Measurements from ENCODE around the gene ATAD3A. TPM values are rescaled to one million over a fixed set of nuclear protein-coding genes. Genes with fewer than 3 reads are reported as not detected.
"Not testable (repeated sequence)": the region's sequence is repeated elsewhere in the genome, so short reads cannot be mapped to it uniquely, and the experiment has no call there.

The ATAD3A gene
- polyA plus RNA-seq, 1 of the 3 experiments (the other 2 are of a cell fraction) = 40.2 TPM

DNA sequence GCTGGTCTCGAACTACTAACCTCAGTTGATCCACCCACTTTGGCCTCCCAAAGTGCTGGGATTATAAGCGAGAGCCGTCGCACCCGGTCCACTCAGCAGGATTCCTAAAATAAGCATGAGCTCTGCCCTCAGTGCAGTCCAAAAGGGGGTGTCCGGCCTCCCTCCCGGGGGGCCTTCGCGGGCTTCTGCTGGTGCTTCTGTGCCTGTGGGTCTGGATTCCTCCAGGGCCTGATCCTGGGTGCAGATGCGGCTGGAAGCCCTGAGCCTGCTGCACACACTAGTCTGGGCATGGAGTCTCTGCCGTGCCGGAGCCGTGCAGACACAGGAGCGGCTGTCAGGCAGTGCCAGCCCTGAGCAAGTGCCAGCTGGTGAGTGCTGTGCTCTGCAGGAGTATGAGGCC, 5.0 kb downstream of the ATAD3A start:
- 100% methylated on average over 9 of the region's 14 CpGs for WGBS (ENCODE audit: low lambda C conversion rate)
- H4K20me1 ChIP-seq (ENCODE audit: insufficient read depth); H3F3A ChIP-seq (replicated peaks; ENCODE audit: insufficient read depth); DNase-seq; H3K4me1 ChIP-seq (ENCODE audit: control insufficient read depth in 1 of 2, insufficient read depth in 2 of 2, low read depth in 1 of 2, low read length in 1 of 2); CTCF ChIA-PET; H3K36me3 ChIP-seq (replicated peaks in 1 of 2; ENCODE audit: control insufficient read depth in 1 of 2, insufficient read depth in 2 of 2, low read length in 1 of 2); H3K4me2 ChIP-seq; H3K27ac ChIP-seq (ENCODE audit: low read depth in 2 of 2, low read length in 1 of 2); H3K4me3 ChIP-seq (ENCODE audit: low read depth in 2 of 2, low read length in 1 of 2); H2AFZ ChIP-seq (ENCODE audit: low read depth); H3K9me3 ChIP-seq; H3K27me3 ChIP-seq (ENCODE audit: insufficient read depth); H3K9ac ChIP-seq; H3K9me2 ChIP-seq; POLR2A ChIA-PET: not testable (repeated sequence)
- peaks cover 29% of the 10 kb centered on the region; the same call in 1 of the 2 replicates for H3K79me2 ChIP-seq (ENCODE audit: insufficient read depth)

DNA sequence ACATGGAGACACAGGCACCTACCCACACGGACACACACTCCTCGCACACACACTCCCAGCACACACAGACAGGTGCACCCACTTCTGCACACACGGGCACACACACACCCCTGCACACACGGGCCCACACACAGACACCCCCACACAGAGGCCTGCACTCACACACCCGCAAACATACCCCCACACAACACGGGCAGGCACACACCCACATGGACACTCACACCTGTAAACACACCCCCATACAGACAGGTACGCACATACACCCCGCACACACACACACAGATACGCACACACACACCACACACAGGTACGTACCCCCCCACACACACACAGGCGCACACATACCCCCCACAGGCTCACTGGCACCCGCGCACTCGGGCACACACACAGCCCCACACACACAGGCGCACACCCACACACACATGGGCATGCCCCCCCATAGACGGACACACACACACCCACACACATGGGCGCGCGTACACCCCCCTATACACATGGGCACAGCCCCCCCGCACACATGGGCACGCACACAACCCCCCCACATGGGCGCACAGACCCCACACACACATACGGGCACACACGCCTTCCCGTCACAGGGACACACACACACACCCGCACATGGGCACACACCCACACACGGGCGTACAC, 6.1 kb downstream of the ATAD3A start:
- H3K9ac ChIP-seq = no peak overlapping the region
- H3K27ac ChIP-seq (ENCODE audit: low read depth in 2 of 2, low read length in 1 of 2) = no peak overlapping the region
- H4K20me1 ChIP-seq (ENCODE audit: insufficient read depth) = no peaks in the 10 kb centered on the region
- no peak overlapping the region for H2AFZ ChIP-seq (ENCODE audit: low read depth)
- H3K27me3 ChIP-seq (ENCODE audit: insufficient read depth) = no peaks in the 10 kb centered on the region
- peak; percentile 29 for DNase-seq
- CTCF ChIA-PET = no interaction called here
- TF ChIP-seq YY1 (IDR thresholded peaks at IDR 0.05; ENCODE audit: low read depth) (no peak), RAD21 (IDR thresholded peaks at IDR 0.05; ENCODE audit: low read length) (no peak), CHD2 (IDR thresholded peaks at IDR 0.05; ENCODE audit: low read length, partially characterized antibody) (no peak), NRF1 (IDR thresholded peaks at IDR 0.05; ENCODE audit: low read depth, low read length) (no peak), MXI1 (IDR thresholded peaks at IDR 0.05; ENCODE audit: low read depth, low read length) (no peak), FOXJ3 (CRISPR knock-in tag; IDR thresholded peaks at IDR 0.05) (no peak), TEAD4 (IDR thresholded peaks at IDR 0.05; ENCODE audit: borderline replicate concordance, insufficient read depth) (no peak), RFX5 (IDR thresholded peaks at IDR 0.05; ENCODE audit: low read length) (no peak), POLR2AphosphoS5 (IDR thresholded peaks at IDR 0.05; ENCODE audit: low read depth, low read length) (no peak), NFIC (IDR thresholded peaks at IDR 0.05; ENCODE audit: borderline replicate concordance) (no peak), TAF1 (IDR thresholded peaks at IDR 0.05; ENCODE audit: borderline replicate concordance, low read depth, low read length) (no peak), ELF1 (IDR thresholded peaks at IDR 0.05) (no peak), GATA2 (CRISPR knock-in tag; IDR thresholded peaks at IDR 0.05) (no peak), GABPA (IDR thresholded peaks at IDR 0.05; ENCODE audit: low read depth) (no peak)
- TF ChIP-seq, protein P1, sequence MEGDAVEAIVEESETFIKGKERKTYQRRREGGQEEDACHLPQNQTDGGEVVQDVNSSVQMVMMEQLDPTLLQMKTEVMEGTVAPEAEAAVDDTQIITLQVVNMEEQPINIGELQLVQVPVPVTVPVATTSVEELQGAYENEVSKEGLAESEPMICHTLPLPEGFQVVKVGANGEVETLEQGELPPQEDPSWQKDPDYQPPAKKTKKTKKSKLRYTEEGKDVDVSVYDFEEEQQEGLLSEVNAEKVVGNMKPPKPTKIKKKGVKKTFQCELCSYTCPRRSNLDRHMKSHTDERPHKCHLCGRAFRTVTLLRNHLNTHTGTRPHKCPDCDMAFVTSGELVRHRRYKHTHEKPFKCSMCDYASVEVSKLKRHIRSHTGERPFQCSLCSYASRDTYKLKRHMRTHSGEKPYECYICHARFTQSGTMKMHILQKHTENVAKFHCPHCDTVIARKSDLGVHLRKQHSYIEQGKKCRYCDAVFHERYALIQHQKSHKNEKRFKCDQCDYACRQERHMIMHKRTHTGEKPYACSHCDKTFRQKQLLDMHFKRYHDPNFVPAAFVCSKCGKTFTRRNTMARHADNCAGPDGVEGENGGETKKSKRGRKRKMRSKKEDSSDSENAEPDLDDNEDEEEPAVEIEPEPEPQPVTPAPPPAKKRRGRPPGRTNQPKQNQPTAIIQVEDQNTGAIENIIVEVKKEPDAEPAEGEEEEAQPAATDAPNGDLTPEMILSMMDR (IDR thresholded peaks at IDR 0.05) = no peak
- TF ChIP-seq, protein P2, sequence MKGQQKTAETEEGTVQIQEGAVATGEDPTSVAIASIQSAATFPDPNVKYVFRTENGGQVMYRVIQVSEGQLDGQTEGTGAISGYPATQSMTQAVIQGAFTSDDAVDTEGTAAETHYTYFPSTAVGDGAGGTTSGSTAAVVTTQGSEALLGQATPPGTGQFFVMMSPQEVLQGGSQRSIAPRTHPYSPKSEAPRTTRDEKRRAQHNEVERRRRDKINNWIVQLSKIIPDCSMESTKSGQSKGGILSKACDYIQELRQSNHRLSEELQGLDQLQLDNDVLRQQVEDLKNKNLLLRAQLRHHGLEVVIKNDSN (IDR thresholded peaks at IDR 0.05; ENCODE audit: borderline replicate concordance, low read depth) = no peak
- TF ChIP-seq, protein P3, sequence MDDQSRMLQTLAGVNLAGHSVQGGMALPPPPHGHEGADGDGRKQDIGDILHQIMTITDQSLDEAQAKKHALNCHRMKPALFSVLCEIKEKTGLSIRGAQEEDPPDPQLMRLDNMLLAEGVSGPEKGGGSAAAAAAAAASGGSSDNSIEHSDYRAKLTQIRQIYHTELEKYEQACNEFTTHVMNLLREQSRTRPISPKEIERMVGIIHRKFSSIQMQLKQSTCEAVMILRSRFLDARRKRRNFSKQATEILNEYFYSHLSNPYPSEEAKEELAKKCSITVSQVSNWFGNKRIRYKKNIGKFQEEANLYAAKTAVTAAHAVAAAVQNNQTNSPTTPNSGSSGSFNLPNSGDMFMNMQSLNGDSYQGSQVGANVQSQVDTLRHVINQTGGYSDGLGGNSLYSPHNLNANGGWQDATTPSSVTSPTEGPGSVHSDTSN (IDR thresholded peaks at IDR 0.05) = no peak
- TF ChIP-seq, protein P4, sequence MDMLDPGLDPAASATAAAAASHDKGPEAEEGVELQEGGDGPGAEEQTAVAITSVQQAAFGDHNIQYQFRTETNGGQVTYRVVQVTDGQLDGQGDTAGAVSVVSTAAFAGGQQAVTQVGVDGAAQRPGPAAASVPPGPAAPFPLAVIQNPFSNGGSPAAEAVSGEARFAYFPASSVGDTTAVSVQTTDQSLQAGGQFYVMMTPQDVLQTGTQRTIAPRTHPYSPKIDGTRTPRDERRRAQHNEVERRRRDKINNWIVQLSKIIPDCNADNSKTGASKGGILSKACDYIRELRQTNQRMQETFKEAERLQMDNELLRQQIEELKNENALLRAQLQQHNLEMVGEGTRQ (IDR thresholded peaks at IDR 0.05; ENCODE audit: borderline replicate concordance, low read depth, low read length) = no peak
- TF ChIP-seq, protein P5, sequence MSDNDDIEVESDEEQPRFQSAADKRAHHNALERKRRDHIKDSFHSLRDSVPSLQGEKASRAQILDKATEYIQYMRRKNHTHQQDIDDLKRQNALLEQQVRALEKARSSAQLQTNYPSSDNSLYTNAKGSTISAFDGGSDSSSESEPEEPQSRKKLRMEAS (IDR thresholded peaks at IDR 0.05; ENCODE audit: low read depth) = no peak
- TF ChIP-seq, protein P6, sequence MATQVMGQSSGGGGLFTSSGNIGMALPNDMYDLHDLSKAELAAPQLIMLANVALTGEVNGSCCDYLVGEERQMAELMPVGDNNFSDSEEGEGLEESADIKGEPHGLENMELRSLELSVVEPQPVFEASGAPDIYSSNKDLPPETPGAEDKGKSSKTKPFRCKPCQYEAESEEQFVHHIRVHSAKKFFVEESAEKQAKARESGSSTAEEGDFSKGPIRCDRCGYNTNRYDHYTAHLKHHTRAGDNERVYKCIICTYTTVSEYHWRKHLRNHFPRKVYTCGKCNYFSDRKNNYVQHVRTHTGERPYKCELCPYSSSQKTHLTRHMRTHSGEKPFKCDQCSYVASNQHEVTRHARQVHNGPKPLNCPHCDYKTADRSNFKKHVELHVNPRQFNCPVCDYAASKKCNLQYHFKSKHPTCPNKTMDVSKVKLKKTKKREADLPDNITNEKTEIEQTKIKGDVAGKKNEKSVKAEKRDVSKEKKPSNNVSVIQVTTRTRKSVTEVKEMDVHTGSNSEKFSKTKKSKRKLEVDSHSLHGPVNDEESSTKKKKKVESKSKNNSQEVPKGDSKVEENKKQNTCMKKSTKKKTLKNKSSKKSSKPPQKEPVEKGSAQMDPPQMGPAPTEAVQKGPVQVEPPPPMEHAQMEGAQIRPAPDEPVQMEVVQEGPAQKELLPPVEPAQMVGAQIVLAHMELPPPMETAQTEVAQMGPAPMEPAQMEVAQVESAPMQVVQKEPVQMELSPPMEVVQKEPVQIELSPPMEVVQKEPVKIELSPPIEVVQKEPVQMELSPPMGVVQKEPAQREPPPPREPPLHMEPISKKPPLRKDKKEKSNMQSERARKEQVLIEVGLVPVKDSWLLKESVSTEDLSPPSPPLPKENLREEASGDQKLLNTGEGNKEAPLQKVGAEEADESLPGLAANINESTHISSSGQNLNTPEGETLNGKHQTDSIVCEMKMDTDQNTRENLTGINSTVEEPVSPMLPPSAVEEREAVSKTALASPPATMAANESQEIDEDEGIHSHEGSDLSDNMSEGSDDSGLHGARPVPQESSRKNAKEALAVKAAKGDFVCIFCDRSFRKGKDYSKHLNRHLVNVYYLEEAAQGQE (IDR thresholded peaks at IDR 0.05; ENCODE audit: low read depth, low read length) = no peak
- H3K4me2 ChIP-seq = no peak overlapping the region
- no peaks in the 10 kb centered on the region for H3F3A ChIP-seq (replicated peaks; ENCODE audit: insufficient read depth)
- POLR2A ChIA-PET = no interaction called here
- 93% methylated on average over 25 of the region's 28 CpGs for WGBS (ENCODE audit: low lambda C conversion rate)
- no peaks in the 10 kb centered on the region for H3K9me2 ChIP-seq
- no peaks in the 10 kb centered on the region for H3K9me3 ChIP-seq
- H3K36me3 ChIP-seq (replicated peaks in 1 of 2; ENCODE audit: control insufficient read depth in 1 of 2, insufficient read depth in 2 of 2, low read length in 1 of 2) = peaks cover 0 to 8% of the 10 kb centered on the region in 2 experiments
- no peaks in the 10 kb centered on the region for H3K4me1 ChIP-seq (ENCODE audit: control insufficient read depth in 1 of 2, insufficient read depth in 2 of 2, low read depth in 1 of 2, low read length in 1 of 2)
- H3K79me2 ChIP-seq (ENCODE audit: insufficient read depth) = peaks cover 26% of the 10 kb centered on the region; the same call in 1 of the 2 replicates
- no peak overlapping the region for H3K4me3 ChIP-seq (ENCODE audit: low read depth in 2 of 2, low read length in 1 of 2)
